ENCODE data around the gene WDR26.

DNA sequence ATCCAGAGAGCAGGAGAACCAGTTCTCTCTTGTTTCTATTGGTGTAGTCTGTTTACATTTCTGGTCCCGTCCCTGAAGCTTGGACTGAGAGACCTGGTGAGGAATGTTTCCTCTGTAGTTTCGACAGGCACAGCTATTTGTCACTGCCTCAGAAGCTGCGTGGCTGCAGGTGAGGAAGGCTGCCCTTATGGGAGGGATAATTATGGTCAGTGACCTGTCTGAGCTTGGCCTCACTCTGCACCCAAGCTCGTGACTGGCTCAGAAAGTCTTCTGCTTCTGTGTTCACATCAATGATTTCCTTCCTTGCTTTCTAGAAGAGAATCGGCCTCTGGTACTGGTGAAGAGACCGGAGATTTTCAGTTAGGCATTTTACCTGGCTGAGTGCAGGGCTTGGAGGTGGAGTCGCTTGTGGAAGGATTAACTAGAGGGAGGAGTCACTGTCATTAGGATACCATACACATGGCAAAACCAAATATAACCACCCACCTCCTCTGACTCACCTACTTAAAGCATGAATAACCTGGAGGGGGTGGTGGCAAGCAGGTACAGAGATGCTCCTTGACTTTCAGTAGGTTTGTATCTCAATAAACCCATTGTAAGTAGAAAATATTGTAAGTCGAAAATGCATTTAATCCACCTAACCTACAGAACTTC, 19.9 kb upstream of the WDR26 start:
- TF ChIP-seq, protein P1, sequence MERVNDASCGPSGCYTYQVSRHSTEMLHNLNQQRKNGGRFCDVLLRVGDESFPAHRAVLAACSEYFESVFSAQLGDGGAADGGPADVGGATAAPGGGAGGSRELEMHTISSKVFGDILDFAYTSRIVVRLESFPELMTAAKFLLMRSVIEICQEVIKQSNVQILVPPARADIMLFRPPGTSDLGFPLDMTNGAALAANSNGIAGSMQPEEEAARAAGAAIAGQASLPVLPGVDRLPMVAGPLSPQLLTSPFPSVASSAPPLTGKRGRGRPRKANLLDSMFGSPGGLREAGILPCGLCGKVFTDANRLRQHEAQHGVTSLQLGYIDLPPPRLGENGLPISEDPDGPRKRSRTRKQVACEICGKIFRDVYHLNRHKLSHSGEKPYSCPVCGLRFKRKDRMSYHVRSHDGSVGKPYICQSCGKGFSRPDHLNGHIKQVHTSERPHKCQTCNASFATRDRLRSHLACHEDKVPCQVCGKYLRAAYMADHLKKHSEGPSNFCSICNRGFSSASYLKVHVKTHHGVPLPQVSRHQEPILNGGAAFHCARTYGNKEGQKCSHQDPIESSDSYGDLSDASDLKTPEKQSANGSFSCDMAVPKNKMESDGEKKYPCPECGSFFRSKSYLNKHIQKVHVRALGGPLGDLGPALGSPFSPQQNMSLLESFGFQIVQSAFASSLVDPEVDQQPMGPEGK (CRISPR knock-in tag; IDR thresholded peaks at IDR 0.05; ENCODE audit: borderline replicate concordance), result no peak
- TF ChIP-seq RARB (CRISPR knock-in tag; IDR thresholded peaks at IDR 0.05) (no peak), ZC3H10 (CRISPR knock-in tag; IDR thresholded peaks at IDR 0.05) (no peak), ZFP30 (CRISPR knock-in tag; IDR thresholded peaks at IDR 0.05) (no peak), ESRRG (CRISPR knock-in tag; IDR thresholded peaks at IDR 0.05) (no peak), PPARA (CRISPR knock-in tag; IDR thresholded peaks at IDR 0.05; ENCODE audit: borderline replicate concordance) (no peak), TCF4 (CRISPR knock-in tag; IDR thresholded peaks at IDR 0.05; ENCODE audit: borderline replicate concordance) (no peak)
- TF ChIP-seq, protein P2, sequence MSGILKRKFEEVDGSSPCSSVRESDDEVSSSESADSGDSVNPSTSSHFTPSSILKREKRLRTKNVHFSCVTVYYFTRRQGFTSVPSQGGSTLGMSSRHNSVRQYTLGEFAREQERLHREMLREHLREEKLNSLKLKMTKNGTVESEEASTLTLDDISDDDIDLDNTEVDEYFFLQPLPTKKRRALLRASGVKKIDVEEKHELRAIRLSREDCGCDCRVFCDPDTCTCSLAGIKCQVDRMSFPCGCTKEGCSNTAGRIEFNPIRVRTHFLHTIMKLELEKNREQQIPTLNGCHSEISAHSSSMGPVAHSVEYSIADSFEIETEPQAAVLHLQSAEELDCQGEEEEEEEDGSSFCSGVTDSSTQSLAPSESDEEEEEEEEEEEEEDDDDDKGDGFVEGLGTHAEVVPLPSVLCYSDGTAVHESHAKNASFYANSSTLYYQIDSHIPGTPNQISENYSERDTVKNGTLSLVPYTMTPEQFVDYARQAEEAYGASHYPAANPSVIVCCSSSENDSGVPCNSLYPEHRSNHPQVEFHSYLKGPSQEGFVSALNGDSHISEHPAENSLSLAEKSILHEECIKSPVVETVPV (CRISPR knock-in tag; IDR thresholded peaks at IDR 0.05), result no peak

All from SK-N-SH treated with all-trans-retinoic acid at 6 μM for 48 hours (cell line).